Liver (tissue), 9 donors: ENCODE measurements around the gene TOR1A. TPM values are rescaled to one million over a fixed set of nuclear protein-coding genes. Genes with fewer than 3 reads are reported as not detected.

Experiments
- DNase-seq: peaks from one replicate; pipeline ENCODE4 v3.0.0-alpha.2; 2017; ENCODE audit warnings: low spot score
- H3K27ac ChIP-seq, 2 donors: one replicate each; pipeline ENCODE4 v1.7.0; 2013; ENCODE audit warnings: inconsistent platforms in 2 of 2, low read length in 2 of 2, control low read depth in 1 of 2, low read depth in 1 of 2, mild to moderate bottlenecking in 1 of 2
- H3K27me3 ChIP-seq, 4 donors: one replicate each; pipeline versions ENCODE4 v1.6.1 to v1.7.0; 2013; ENCODE audit warnings: low read length in 3 of 4, inconsistent platforms in 1 of 4, mild to moderate bottlenecking in 1 of 4, moderate library complexity in 1 of 4; ENCODE audit not compliant: control insufficient read depth in 4 of 4, insufficient read depth in 4 of 4
- H3K36me3 ChIP-seq, 4 donors: one replicate each; pipeline versions ENCODE4 v1.6.1 to v1.7.0; 2013; ENCODE audit warnings: low read length in 3 of 4, mild to moderate bottlenecking in 3 of 4, low read depth in 1 of 4, moderate library complexity in 1 of 4; ENCODE audit not compliant: control insufficient read depth in 4 of 4, insufficient read depth in 3 of 4
- H3K4me1 ChIP-seq, 4 donors: one replicate each; pipeline versions ENCODE4 v1.6.1 to v1.7.0; 2013; ENCODE audit warnings: low read length in 3 of 4, mild to moderate bottlenecking in 3 of 4, moderate library complexity in 1 of 4; ENCODE audit not compliant: control insufficient read depth in 4 of 4, insufficient read depth in 4 of 4
- H3K4me3 ChIP-seq, 3 donors: one replicate each; pipeline versions ENCODE4 v1.6.1 to v1.7.0; 2013; ENCODE audit warnings: low read length in 3 of 3, control low read depth in 1 of 3, low read depth in 1 of 3, mild to moderate bottlenecking in 1 of 3
- H3K9ac ChIP-seq, 2 donors: one replicate each; pipeline ENCODE4 v1.7.0; 2013; ENCODE audit warnings: low read length in 2 of 2, mild to moderate bottlenecking in 2 of 2, moderate library complexity in 2 of 2, control low read depth in 1 of 2, low read depth in 1 of 2
- H3K9me3 ChIP-seq, 4 donors: one replicate each; pipeline versions ENCODE4 v1.6.1 to v1.7.0; 2013; ENCODE audit warnings: low read length in 3 of 4; ENCODE audit not compliant: control insufficient read depth in 4 of 4
- ATF3 ChIP-seq: IDR thresholded peaks from 2 replicates; pipeline ENCODE4 v1.6.1; 2016; ENCODE audit warnings: antibody characterized with exemption
- CTCF ChIP-seq: fragments of 150-350 bp; IDR thresholded peaks from 2 replicates; pipeline ENCODE4 v1.5.1; 2017; ENCODE audit warnings: improper control_type of control experiment, low read depth, low read length; ENCODE audit not compliant: missing input control
- FOXA1 ChIP-seq: IDR thresholded peaks from 2 replicates; pipeline ENCODE4 v1.6.1; 2016; ENCODE audit warnings: antibody characterized with exemption
- GABPA ChIP-seq, 2 donors: IDR thresholded peaks in 1 of 2; conservative IDR thresholded peaks in 1 of 2; 2 replicates each; pipeline ENCODE4 v1.6.1; 2016; ENCODE audit warnings: antibody characterized with exemption in 2 of 2, mild to moderate bottlenecking in 1 of 2, moderate library complexity in 1 of 2
- HNF4A ChIP-seq, 2 donors: conservative IDR thresholded peaks; 2 replicates each; pipeline ENCODE4 v1.6.1; 2016; ENCODE audit warnings: antibody characterized with exemption in 2 of 2, mild to moderate bottlenecking in 2 of 2
- HNF4G ChIP-seq: IDR thresholded peaks from 2 replicates; pipeline ENCODE4 v1.6.1; 2016; ENCODE audit warnings: antibody characterized with exemption
- JUND ChIP-seq, 2 donors: IDR thresholded peaks; 2 replicates each; pipeline ENCODE4 v1.6.1; 2016; ENCODE audit warnings: antibody characterized with exemption in 2 of 2
- MAX ChIP-seq: IDR thresholded peaks from 2 replicates; pipeline ENCODE4 v1.6.1; 2016; ENCODE audit warnings: antibody characterized with exemption
- NR2F2 ChIP-seq: IDR thresholded peaks from 2 replicates; pipeline ENCODE4 v1.6.1; 2016; ENCODE audit warnings: antibody characterized with exemption
- RAD21 ChIP-seq, 2 donors: IDR thresholded peaks; 2 replicates each; pipeline ENCODE4 v1.6.1; 2016; ENCODE audit warnings: antibody characterized with exemption in 2 of 2, mild to moderate bottlenecking in 2 of 2
- REST ChIP-seq: IDR thresholded peaks from 2 replicates; pipeline ENCODE4 v1.6.1; 2016; ENCODE audit warnings: antibody characterized with exemption, mild to moderate bottlenecking
- RXRA ChIP-seq, 2 donors: IDR thresholded peaks; 2 replicates each; pipeline ENCODE4 v1.6.1; 2017 to 2018; ENCODE audit warnings: antibody characterized with exemption in 2 of 2, mild to moderate bottlenecking in 1 of 2
- TAF1 ChIP-seq: conservative IDR thresholded peaks from 2 replicates; pipeline ENCODE4 v1.6.1; 2016; ENCODE audit warnings: antibody characterized with exemption, mild to moderate bottlenecking
- YY1 ChIP-seq: IDR thresholded peaks from 2 replicates; pipeline ENCODE4 v1.6.1; 2016; ENCODE audit warnings: antibody characterized with exemption, mild to moderate bottlenecking
- ZBTB33 ChIP-seq: IDR thresholded peaks from 2 replicates; pipeline ENCODE4 v1.6.1; 2016; ENCODE audit warnings: antibody characterized with exemption
- WGBS: extraction: QIAGEN DNeasy Blood & Tissue Kit; methylation state at CpG from one replicate; pipeline ENCODE4 v1.1.7; 2013; 5-methylcytosine and 5-hydroxymethylcytosine counted together
- polyA plus RNA-seq, 2 donors: library from polyadenylated mRNA; stranded (reverse) in 1 of 2; unstranded in 1 of 2; fragments of 200-250 nt in 1 of 2; fragments of >200 nt in 1 of 2; fragmentation: Nextera tagmentation in 1 of 2; extraction: Ambion mirVana in 1 of 2; gene quantifications; one replicate each; pipeline versions ENCODE4 v1.2.1 to v1.2.3, GENCODE V29; 2013 to 2015
- total RNA-seq, 2 donors: library from RNA; depleted of rRNA; stranded (reverse); fragments of >200 nt; gene quantifications; one replicate each; pipeline ENCODE4 v1.2.3, GENCODE V29; 2014
- donor health status: healthy.
- donor health status: healthy.
- donor health status: healthy.
- donor health status: healthy.
- donor health status: healthy.

TOR1A gene
- total and polyA plus RNA-seq, 4 donors, result 18.3 to 34.0 (median 29.8) TPM

- H3K27me3 ChIP-seq, result no peaks in the 10 kb centered on the region
- WGBS, result 95% methylated on average over 4 of the region's 4 CpGs
- H3K9me3 ChIP-seq, result no peaks in the 10 kb centered on the region
- no peak for TF ChIP-seq YY1
- no peak for TF ChIP-seq HNF4A (conservative IDR thresholded peaks at IDR 0.05)
- TF ChIP-seq FOXA1, result no peak
- H3K36me3 ChIP-seq, result peaks cover 3 to 31% (median 17%) of the 10 kb centered on the region in 4 donors
- H3K4me1 ChIP-seq, result no peaks in the 10 kb centered on the region
- no peak overlapping the region for H3K27ac ChIP-seq
- no peak for DNase-seq
- H3K9ac ChIP-seq, result no peak overlapping the region
- H3K4me3 ChIP-seq, result no peak overlapping the region
Measured at GRCh38 chr9:129848712-129849441, 24.9 kb upstream of the TOR1A start.

GRCh38 chr9:129845373-129845772 lies 21.4 kb upstream of the TOR1A start:
- DNase-seq, result no peak
- no peak overlapping the region for H3K9ac ChIP-seq
- no peak overlapping the region for H3K4me3 ChIP-seq
- H3K9me3 ChIP-seq, result no peaks in the 10 kb centered on the region
- peaks cover 0 to 6% (median 2%) of the 10 kb centered on the region in 4 donors for H3K36me3 ChIP-seq
- no peaks in the 10 kb centered on the region for H3K27me3 ChIP-seq
- WGBS, result 73% methylated on average over 2 of the region's 2 CpGs
- TF ChIP-seq ZBTB33, result no peak
- no peak for TF ChIP-seq TAF1
- no peak for TF ChIP-seq RAD21 (IDR thresholded peaks at IDR 0.05)
- no peak for TF ChIP-seq HNF4G
- no peak for TF ChIP-seq MAX
- no peak for TF ChIP-seq REST
- TF ChIP-seq HNF4A (conservative IDR thresholded peaks at IDR 0.05), result no peak
- no peak for TF ChIP-seq ATF3
- H3K4me1 ChIP-seq, result no peaks in the 10 kb centered on the region
- no peak overlapping the region for H3K27ac ChIP-seq

GRCh38 chr9:129841071-129841470 lies 17.1 kb upstream of the TOR1A start:
- H3K4me1 ChIP-seq, result peaks cover 0 to 9% (median 7%) of the 10 kb centered on the region in 4 donors
- DNase-seq, result no peak
- H3K36me3 ChIP-seq, result peaks cover 0 to 2% (median 0%) of the 10 kb centered on the region in 4 donors
- no peak overlapping the region for H3K9ac ChIP-seq
- TF ChIP-seq RXRA (IDR thresholded peaks at IDR 0.05) (no peak), HNF4G (no peak), HNF4A (conservative IDR thresholded peaks at IDR 0.05) (no peak), RAD21 (IDR thresholded peaks at IDR 0.05) (no peak), MAX (no peak), NR2F2 (no peak), ATF3 (no peak), TAF1 (no peak), CTCF (no peak), FOXA1 (no peak), JUND (IDR thresholded peaks at IDR 0.05) (no peak), GABPA (IDR thresholded peaks at IDR 0.05 in 1 of 2, conservative IDR thresholded peaks at IDR 0.05 in 1 of 2) (no peak)
- H3K9me3 ChIP-seq, result no peaks in the 10 kb centered on the region
- H3K4me3 ChIP-seq, result no peak overlapping the region
- 85% methylated on average over 4 of the region's 4 CpGs for WGBS
- no peaks in the 10 kb centered on the region for H3K27me3 ChIP-seq
- no peak overlapping the region for H3K27ac ChIP-seq
